ENCODE data around the gene CYLC2.

CYLC2 gene

GRCh38 chr9:102995033-102995432 lies at the start of gene CYLC2:
TSS of gene CYLC2 (plus strand) at chr9:102995333. CDS start at chr9:102995381, 48 bp downstream.
- DNase-seq: no peak

- DNase-seq: no peak
These were observed 44.8 kb upstream of the CYLC2 start for GRCh38 chr9:102950346-102950745.

- DNase-seq: no peak
These were observed 28.1 kb upstream of the CYLC2 start for GRCh38 chr9:102966999-102967398.

GRCh38 chr9:102967979-102968378 lies 27.2 kb upstream of the CYLC2 start:
- no peak for DNase-seq

- DNase-seq: no peak
These were observed 22.4 kb upstream of the CYLC2 start for GRCh38 chr9:102972780-102973179.

- DNase-seq: no peak
These were observed 20.6 kb upstream of the CYLC2 start for GRCh38 chr9:102974530-102974929.

GRCh38 chr9:102975251-102975650 lies 19.9 kb upstream of the CYLC2 start:
- peak; percentile 6 for DNase-seq

GRCh38 chr9:102985162-102985895 lies 9.8 kb upstream of the CYLC2 start:
- DNase-seq: no peak

GRCh38 chr9:102986425-102986824 lies 8.7 kb upstream of the CYLC2 start:
- no peak for DNase-seq

GRCh38 chr9:103003689-103004088 lies 8.6 kb downstream of the CYLC2 start:
- no peak for DNase-seq

- no peak for DNase-seq
These were observed 19.1 kb downstream of the CYLC2 start for GRCh38 chr9:103014242-103014641.

GRCh38 chr9:103025796-103026195 lies 30.7 kb downstream of the CYLC2 start:
- DNase-seq: no peak

- DNase-seq: peak; percentile 88
These were observed 42.7 kb downstream of the CYLC2 start for GRCh38 chr9:103037508-103038477.

- DNase-seq: no peak
These were observed 46.8 kb downstream of the CYLC2 start for GRCh38 chr9:103041961-103042360.

Data from OCI-M1 (cell line).